ENCODE data around the gene TP53BP2.

TP53BP2 gene

GRCh38 chr1:223730479-223731132, 115.1 kb downstream of the TP53BP2 start:
- Histone ChIP-seq H3K36me3 (ENCODE audit: insufficient read depth, low read length) (peaks cover 29% of the 10 kb centered on the region; the same call in 1 of the 2 replicates), H3K79me2 (ENCODE audit: control insufficient read depth, insufficient read depth, low read length, unreplicated experiment) (peaks cover 96% of the 10 kb centered on the region), H2AFZ (ENCODE audit: low read length, unreplicated experiment) (no peak overlapping the region), H3K4me1 (ENCODE audit: control insufficient read depth, insufficient read depth, low read length, unreplicated experiment) (peaks cover 84% of the 10 kb centered on the region), H3K27ac (ENCODE audit: low read depth, low read length) (peak overlapping the region; percentile 92), H3K27me3 (ENCODE audit: insufficient read depth, low read length) (no peaks in the 10 kb centered on the region), H3K4me3 (ENCODE audit: low read depth, low read length) (peak overlapping the region; percentile 50)

GRCh38 chr1:223729906-223730305, 115.8 kb downstream of the TP53BP2 start:
- peaks cover 90% of the 10 kb centered on the region for H3K4me1 ChIP-seq (ENCODE audit: control insufficient read depth, insufficient read depth, low read length, unreplicated experiment)
- H3K79me2 ChIP-seq (ENCODE audit: control insufficient read depth, insufficient read depth, low read length, unreplicated experiment): peaks cover 98% of the 10 kb centered on the region
- peaks cover 28% of the 10 kb centered on the region; the same call in 1 of the 2 replicates for H3K36me3 ChIP-seq (ENCODE audit: insufficient read depth, low read length)
- H3K27me3 ChIP-seq (ENCODE audit: insufficient read depth, low read length): no peaks in the 10 kb centered on the region
- peak overlapping the region; percentile 92 for H3K27ac ChIP-seq (ENCODE audit: low read depth, low read length)
- no peak overlapping the region for H2AFZ ChIP-seq (ENCODE audit: low read length, unreplicated experiment)
- no peak overlapping the region for H3K4me3 ChIP-seq (ENCODE audit: low read depth, low read length)

Measured in ACC112 (cell line).